ENCODE measurements around the gene RWDD4. TPM values are rescaled to one million over a fixed set of nuclear protein-coding genes. Genes with fewer than 3 reads are reported as not detected.

RWDD4 gene
- total and polyA plus RNA-seq, 2 of the 4 experiments (the other 2 are of a cell fraction), result 8.5 to 8.8 TPM

DNA sequence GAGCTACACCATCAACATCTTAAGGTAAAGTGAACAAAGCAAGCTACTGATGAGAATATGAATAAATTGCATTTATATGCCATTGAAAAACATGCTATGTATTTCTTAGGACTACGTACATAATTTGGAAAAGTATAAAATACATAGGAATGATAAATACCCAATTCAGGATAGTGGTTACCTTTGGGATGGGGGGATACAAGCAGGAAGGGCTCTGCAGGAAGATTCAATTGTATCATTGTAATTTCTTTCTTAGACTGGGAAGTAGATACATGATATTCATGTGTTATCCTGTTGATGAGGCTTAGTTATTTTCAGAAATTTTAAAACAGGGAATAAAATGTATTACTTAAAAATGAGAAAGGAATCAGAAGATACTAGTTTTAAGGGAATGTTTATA, 43.5 kb upstream of the RWDD4 start:
- DNase-seq (no peak), ATAC-seq (ENCODE audit: low read depth) (no peak)
- Histone ChIP-seq H4K20me1 (ENCODE audit: insufficient read depth, low read length) (no peaks in the 10 kb centered on the region), H3K23ac (ENCODE audit: low read depth, low read length) (no peak overlapping the region), H3K18ac (ENCODE audit: low read depth, low read length) (no peak overlapping the region), H3K36me3 (ENCODE audit: control insufficient read depth, insufficient read depth, low read length) (peaks cover 45% of the 10 kb centered on the region), H3K9me3 (ENCODE audit: control insufficient read depth, insufficient read depth, low read length) (no peaks in the 10 kb centered on the region), H3K56ac (ENCODE audit: extremely low read depth, insufficient read depth, low read length) (no peak overlapping the region), H2BK20ac (ENCODE audit: low read depth, low read length) (no peak overlapping the region), H2AK9ac (replicated peaks; ENCODE audit: low read depth, low read length, poor library complexity) (no peak overlapping the region), H3K14ac (replicated peaks; ENCODE audit: low read depth, low read length) (no peak overlapping the region), H2BK15ac (ENCODE audit: low read depth, low read length) (no peak overlapping the region), H2BK120ac (ENCODE audit: low read depth, low read length) (no peak overlapping the region), H3K4ac (ENCODE audit: low read depth, low read length) (no peak overlapping the region), H3K4me1 (ENCODE audit: control insufficient read depth, insufficient read depth, low read length) (no peaks in the 10 kb centered on the region), H3K9me1 (ENCODE audit: insufficient read depth, low read length) (peaks cover 4% of the 10 kb centered on the region; the same call in 1 of the 2 replicates), H3K4me3 (ENCODE audit: insufficient read depth, low read depth, low read length) (no peak overlapping the region), H4K91ac (ENCODE audit: insufficient read depth, low read depth, low read length) (no peak overlapping the region), H2AK5ac (ENCODE audit: low read depth, low read length) (no peak overlapping the region), H3K27me3 (ENCODE audit: control insufficient read depth, insufficient read depth, low read length) (no peaks in the 10 kb centered on the region), H3K27ac (ENCODE audit: insufficient read depth, low read length) (no peak overlapping the region), H4K8ac (ENCODE audit: low read depth in 2 of 2, low read length in 2 of 2) (no peak overlapping the region), H3K9ac (ENCODE audit: low read depth, low read length) (no peak overlapping the region), H3K4me2 (ENCODE audit: low read depth, low read length) (no peak overlapping the region), H3K79me1 (ENCODE audit: low read depth in 1 of 2, low read length in 2 of 2) (no peaks in the 10 kb centered on the region), H4K5ac (ENCODE audit: low read depth, low read length) (no peak overlapping the region), H2AFZ (replicated peaks; ENCODE audit: low read length, poor library complexity) (no peak overlapping the region), H2BK5ac (ENCODE audit: low read depth, low read length, poor library complexity, severe bottlenecking) (no peak overlapping the region)
- no TSS peak for BruUV-seq (replicated peaks)
- WGBS, 2 experiments (ENCODE audit: extremely low coverage in 2 of 2, insufficient read length in 1 of 2), result no CpG with 5 or more reads among the region's 1 CpG
- dilution Hi-C loops (cut with HindIII; ENCODE audit: low sequenced_read_pairs, unreplicated experiment) (no loop called here), intact Hi-C loops (cut with micrococcal nuclease) (no loop called here), in situ Hi-C loops (cut with MboI; ENCODE audit: low sequenced_read_pairs) (no loop called here)
- no peak for TF ChIP-seq MAFK (IDR thresholded peaks at IDR 0.05; ENCODE audit: low read depth, low read length)
- ChIA-PET POLR2A (ENCODE audit: unreplicated experiment) (interaction anchor here (0.7 kb wide), 1 partner anchor 312 kb away, joined by 3 read pairs; no protein-coding TSS in a partner anchor), CTCF (interaction anchor here (0.7 to 2.0 kb wide), 2 partner anchors 11 to 618 kb away, joined by 4 to 6 read pairs; no protein-coding TSS in a partner anchor)
